GM21515 (cell line): ENCODE measurements around the gene RNF14.
"Not testable (repeated sequence)": the region's sequence is repeated elsewhere in the genome, so short reads cannot be mapped to it uniquely, and the experiment has no call there.

Source experiments
- ATAC-seq: cut with Tn5 transposase; IDR thresholded peaks from one replicate; pipeline ENCODE4 v1.9.1; 2021; ENCODE audit not compliant: unreplicated experiment

The RNF14 gene

DNA sequence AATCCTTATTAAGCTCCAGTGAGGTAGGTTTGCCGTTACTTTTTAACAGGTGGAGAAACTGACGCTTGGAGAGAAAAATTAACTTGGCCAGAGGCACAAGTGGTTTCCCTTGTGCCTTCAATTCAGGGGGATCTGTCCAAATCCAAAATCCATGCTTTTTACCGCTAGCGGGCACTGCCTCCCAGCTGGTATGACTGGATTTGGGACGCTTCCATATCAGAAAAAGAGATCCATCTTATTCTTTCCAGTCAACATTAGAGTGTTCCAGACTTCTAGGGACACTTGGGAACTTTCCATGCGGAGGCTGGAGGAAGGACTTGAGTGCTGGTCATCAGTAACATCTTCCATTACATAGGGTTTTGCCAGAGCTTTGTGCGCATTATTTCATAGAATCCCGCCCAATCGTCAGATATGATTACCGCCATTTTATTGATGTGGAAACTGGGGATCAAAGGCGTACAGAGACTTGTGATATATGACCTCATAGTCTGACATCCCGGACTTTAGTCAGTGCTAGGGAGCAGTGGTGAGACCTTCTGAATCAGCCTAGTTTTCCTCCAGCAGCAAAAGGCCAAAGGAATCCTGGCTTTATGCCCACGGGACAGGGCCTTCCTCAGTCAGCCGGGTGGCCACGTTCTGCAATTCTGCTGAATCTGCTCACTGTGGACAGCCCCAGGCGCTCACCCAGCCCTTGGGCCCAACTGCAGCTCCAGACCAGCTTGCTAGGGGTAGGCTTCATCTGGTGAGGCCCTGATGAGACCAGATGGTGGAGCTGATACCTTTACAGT is 45.0 kb downstream of the RNF14 start:
- ATAC-seq: no peak

GRCh38 chr5:142014911-142015584 is 46.1 kb downstream of the RNF14 start:
- ATAC-seq: no peak

GRCh38 chr5:142015781-142016533 is 47.1 kb downstream of the RNF14 start:
- ATAC-seq: no peak

DNA sequence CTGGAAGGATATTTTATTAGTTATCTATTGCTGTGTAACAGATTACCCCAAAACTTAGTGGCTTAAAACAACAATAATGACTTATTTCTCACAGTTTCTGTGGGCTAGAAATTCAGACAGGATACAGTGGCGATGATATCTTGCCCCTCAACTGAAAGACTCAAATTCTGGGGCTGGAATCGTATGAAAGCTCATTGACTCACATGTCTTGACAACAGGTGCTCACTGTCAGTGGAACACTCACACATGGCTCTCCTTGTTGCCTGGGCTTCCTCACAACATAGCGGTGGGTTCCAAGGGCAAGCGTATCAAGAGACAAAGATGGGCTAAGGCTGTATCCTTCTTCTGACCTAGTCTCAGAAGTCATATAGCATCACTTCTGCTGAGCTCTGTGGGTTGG is 47.7 kb downstream of the RNF14 start:
- no peak for ATAC-seq

GRCh38 chr5:142017832-142018427 is 49.0 kb downstream of the RNF14 start:
- ATAC-seq: peak; percentile 47

DNA sequence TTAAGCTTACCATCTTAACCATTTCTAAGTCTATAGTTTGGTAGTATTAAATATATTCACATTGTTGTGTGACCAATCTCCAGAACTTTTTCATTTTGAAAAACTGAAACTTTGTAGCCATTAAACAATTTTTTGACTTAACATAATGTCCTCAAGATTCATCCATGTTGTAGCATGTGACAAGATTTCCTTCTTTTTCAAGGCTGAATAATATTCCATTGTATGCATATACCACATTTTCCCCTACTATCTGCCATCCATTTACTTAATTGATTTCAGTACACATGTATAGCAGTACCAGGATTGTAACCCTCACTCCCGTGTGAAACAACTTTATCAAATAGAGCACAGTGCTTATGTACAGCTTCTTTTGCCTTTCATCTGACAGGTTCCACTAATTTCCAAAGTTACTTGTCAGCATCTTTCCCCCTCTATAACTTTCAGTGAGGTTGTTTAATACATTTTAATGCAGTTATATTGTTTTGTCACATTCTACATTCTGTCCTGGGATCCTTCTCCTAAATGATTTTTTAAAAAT is 51.3 kb downstream of the RNF14 start:
- no peak for ATAC-seq

- ATAC-seq: no peak
These were observed 54.9 kb downstream of the RNF14 start for GRCh38 chr5:142023836-142024235.

GRCh38 chr5:142024771-142025304 is 55.9 kb downstream of the RNF14 start:
- peak; percentile 100 for ATAC-seq

DNA sequence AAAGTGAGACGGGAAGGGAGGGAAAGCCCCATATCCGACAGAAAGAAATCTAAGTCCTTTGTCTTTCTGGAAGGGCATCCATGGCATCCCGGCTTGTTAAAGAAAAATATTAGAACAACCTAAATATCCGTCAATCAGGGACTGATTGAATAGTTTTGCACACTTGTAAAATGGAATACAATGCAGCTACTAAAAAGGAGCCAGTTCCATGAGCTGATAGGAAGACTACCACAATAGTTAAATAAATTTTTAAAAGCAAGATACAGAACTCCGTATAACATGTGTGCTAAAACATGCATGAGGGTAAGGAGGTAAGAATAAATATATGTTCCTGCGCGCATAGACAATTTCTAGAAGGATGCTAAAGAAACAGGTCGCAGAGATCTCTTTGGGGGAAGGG is 56.7 kb downstream of the RNF14 start:
- ATAC-seq: no peak

GRCh38 chr5:142032150-142032549 is 63.2 kb downstream of the RNF14 start:
- ATAC-seq: no peak

- no peak for ATAC-seq
These were observed 64.1 kb downstream of the RNF14 start for GRCh38 chr5:142032747-142033631.

GRCh38 chr5:142033632-142034567 is 65.0 kb downstream of the RNF14 start:
- not testable (repeated sequence) for ATAC-seq

GRCh38 chr5:142034994-142035393 is 66.1 kb downstream of the RNF14 start:
- no peak for ATAC-seq

DNA sequence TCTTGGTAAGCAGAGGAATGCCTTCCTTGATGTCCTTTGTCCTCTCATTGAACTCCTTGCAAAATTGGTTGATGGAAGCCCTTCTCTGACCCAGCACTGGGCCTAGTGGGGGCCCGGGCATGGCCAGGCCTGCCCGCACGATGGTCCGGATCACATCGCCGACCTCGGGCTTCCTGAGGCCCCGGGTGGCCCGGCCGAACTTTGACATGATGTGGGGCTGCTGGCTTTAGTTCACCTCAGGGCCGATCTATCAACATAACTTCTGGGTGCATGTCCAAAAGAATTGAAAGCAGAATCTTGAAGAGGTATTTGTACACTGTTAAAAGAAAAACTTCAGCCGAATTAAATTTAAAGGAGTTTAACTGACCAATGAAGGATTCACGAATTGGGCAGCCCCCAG is 68.0 kb downstream of the RNF14 start:
- no peak for ATAC-seq

DNA sequence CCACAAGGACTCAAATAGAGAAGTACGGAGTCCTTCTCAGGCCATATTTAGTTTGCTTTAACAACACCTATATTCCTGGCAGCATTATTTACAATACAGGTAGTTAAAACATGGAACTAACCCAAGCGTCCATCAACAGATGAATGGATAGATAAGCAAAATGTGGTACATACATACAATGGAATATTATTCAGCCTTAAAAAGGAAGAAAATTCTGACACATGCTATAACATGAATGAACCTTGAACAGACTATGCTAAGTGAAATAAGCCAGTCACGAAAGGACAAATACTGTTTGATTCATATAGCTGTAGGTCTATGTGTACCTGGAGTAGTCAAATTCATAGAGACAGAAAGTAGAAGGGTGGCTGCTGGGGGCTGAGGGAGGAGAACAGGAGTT is 68.7 kb downstream of the RNF14 start:
- ATAC-seq: not testable (repeated sequence)

- ATAC-seq: no peak
These were observed 69.8 kb downstream of the RNF14 start for GRCh38 chr5:142038735-142039134.
